Hepatocyte (in vitro differentiated cells): ENCODE results near the gene SELE. TPM values are rescaled to one million over a fixed set of nuclear protein-coding genes. Genes with fewer than 3 reads are reported as not detected.

Experiments used
- DNase-seq: peaks from one replicate; pipeline ENCODE4 v3.0.0-alpha.2; 2016; ENCODE audit warnings: low spot score
- H2AFZ ChIP-seq: fragments of 200-600 bp; sonication (generic); 2 replicates; pipeline ENCODE4 v1.6.0; 2016; ENCODE audit warnings: antibody characterized with exemption, mild to moderate bottlenecking
- H3K27ac ChIP-seq: fragments of 200-600 bp; sonication (generic); 2 replicates; pipeline ENCODE4 v1.5.1; 2016; ENCODE audit warnings: mild to moderate bottlenecking
- H3K27me3 ChIP-seq: fragments of 200-600 bp; sonication (generic); 2 replicates; pipeline ENCODE4 v1.6.1; 2016
- H3K36me3 ChIP-seq: fragments of 200-600 bp; sonication (generic); replicated peaks from 2 replicates; pipeline ENCODE4 v1.5.1; 2016; ENCODE audit warnings: low read depth; ENCODE audit not compliant: insufficient read depth
- H3K4me1 ChIP-seq: fragments of 200-600 bp; sonication (generic); 2 replicates; pipeline ENCODE4 v1.5.1; 2016; ENCODE audit warnings: mild to moderate bottlenecking, moderate library complexity; ENCODE audit not compliant: insufficient read depth
- H3K4me2 ChIP-seq: fragments of 200-600 bp; sonication (generic); 2 replicates; pipeline ENCODE4 v1.6.0; 2016
- H3K4me3 ChIP-seq: fragments of 200-600 bp; sonication (generic); 2 replicates; pipeline ENCODE4 v1.5.1; 2016; ENCODE audit warnings: mild to moderate bottlenecking
- H3K79me2 ChIP-seq: fragments of 200-600 bp; sonication (generic); 2 replicates; pipeline ENCODE4 v1.6.0; 2017; ENCODE audit warnings: mild to moderate bottlenecking
- H3K9me2 ChIP-seq: fragments of 200-600 bp; sonication (generic); replicated peaks from 2 replicates; pipeline ENCODE4 v1.6.0; 2017; ENCODE audit warnings: mild to moderate bottlenecking; ENCODE audit not compliant: insufficient read depth
- H3K9me3 ChIP-seq: fragments of 200-600 bp; sonication (generic); 2 replicates; pipeline ENCODE4 v1.5.1; 2016; ENCODE audit warnings: low read depth, mild to moderate bottlenecking
- H4K20me1 ChIP-seq: fragments of 200-600 bp; sonication (generic); 2 replicates; pipeline ENCODE4 v1.6.0; 2016; ENCODE audit warnings: mild to moderate bottlenecking; ENCODE audit not compliant: insufficient read depth, poor library complexity, severe bottlenecking
- EZH2 ChIP-seq: fragments of 200-600 bp; sonication (generic); IDR thresholded peaks from 2 replicates; pipeline ENCODE4 v1.6.1; 2016; ENCODE audit warnings: antibody characterized with exemption, mild to moderate bottlenecking, borderline replicate concordance
- EZH2phosphoT487 ChIP-seq: fragments of 200-600 bp; sonication (generic); IDR thresholded peaks from one replicate; pipeline ENCODE4 v1.6.1; 2018; ENCODE audit warnings: antibody characterized with exemption, mild to moderate bottlenecking, low read depth, moderate library complexity; ENCODE audit not compliant: unreplicated experiment, severe bottlenecking
- WGBS: methylation state at CpG from one replicate; pipeline ENCODE4 v1.1.6; 2016; ENCODE audit warnings: low lambda C conversion rate; ENCODE audit errors: missing lambda C conversion rate; 5-methylcytosine and 5-hydroxymethylcytosine counted together
- polyA plus RNA-seq: library from polyadenylated mRNA; unstranded; fragments of >200 nt; fragmentation: Nextera tagmentation; extraction: Ambion mirVana; gene quantifications from 2 replicates; pipeline ENCODE4 v1.2.1, GENCODE V29; 2016
- total RNA-seq: library from RNA; depleted of rRNA; stranded (reverse); fragments of >200 nt; gene quantifications from 2 replicates; pipeline ENCODE4 v1.2.3, GENCODE V29; 2014
- TF ChIP-seq, protein P1 (sequence below): fragments of 200-600 bp; sonication (generic); IDR thresholded peaks from 2 replicates; pipeline ENCODE4 v1.5.1; 2016; ENCODE audit warnings: antibody characterized with exemption, mild to moderate bottlenecking; ENCODE audit not compliant: poor library complexity

Gene SELE
- total and polyA plus RNA-seq, 2 experiments from 2014 or later = 0.03 TPM; not detected in 1

DNA sequence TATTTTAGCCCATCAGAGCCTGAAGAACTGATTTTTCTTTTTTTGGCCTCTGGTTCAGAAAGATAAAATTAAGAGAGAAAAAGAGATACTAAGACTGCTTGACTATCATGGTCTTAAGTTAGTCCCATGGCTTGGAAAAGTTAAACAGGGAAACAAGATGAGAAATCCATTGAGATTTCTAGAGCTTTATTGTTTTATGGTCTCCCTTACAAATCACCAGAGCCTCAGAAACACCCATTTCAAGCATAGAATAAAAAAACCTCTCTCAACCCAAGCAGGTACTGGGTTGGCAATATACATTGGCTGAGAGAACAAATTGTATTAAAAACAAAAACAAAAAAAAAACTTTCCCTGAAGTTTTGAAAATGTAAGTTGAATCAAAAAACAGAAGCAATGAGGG lies 3.9 kb downstream of the SELE start:
- TF ChIP-seq EZH2 = no peak
- TF ChIP-seq, protein P1, sequence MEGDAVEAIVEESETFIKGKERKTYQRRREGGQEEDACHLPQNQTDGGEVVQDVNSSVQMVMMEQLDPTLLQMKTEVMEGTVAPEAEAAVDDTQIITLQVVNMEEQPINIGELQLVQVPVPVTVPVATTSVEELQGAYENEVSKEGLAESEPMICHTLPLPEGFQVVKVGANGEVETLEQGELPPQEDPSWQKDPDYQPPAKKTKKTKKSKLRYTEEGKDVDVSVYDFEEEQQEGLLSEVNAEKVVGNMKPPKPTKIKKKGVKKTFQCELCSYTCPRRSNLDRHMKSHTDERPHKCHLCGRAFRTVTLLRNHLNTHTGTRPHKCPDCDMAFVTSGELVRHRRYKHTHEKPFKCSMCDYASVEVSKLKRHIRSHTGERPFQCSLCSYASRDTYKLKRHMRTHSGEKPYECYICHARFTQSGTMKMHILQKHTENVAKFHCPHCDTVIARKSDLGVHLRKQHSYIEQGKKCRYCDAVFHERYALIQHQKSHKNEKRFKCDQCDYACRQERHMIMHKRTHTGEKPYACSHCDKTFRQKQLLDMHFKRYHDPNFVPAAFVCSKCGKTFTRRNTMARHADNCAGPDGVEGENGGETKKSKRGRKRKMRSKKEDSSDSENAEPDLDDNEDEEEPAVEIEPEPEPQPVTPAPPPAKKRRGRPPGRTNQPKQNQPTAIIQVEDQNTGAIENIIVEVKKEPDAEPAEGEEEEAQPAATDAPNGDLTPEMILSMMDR = no peak
- TF ChIP-seq EZH2phosphoT487 = no peak
- H3K79me2 ChIP-seq = no peaks in the 10 kb centered on the region
- H3K4me3 ChIP-seq = no peak overlapping the region
- H3K27me3 ChIP-seq = no peaks in the 10 kb centered on the region
- H4K20me1 ChIP-seq = no peaks in the 10 kb centered on the region
- no peaks in the 10 kb centered on the region for H3K9me3 ChIP-seq
- H2AFZ ChIP-seq = no peak overlapping the region
- DNase-seq = no peak
- H3K4me1 ChIP-seq = no peaks in the 10 kb centered on the region
- H3K9me2 ChIP-seq = no peaks in the 10 kb centered on the region
- H3K27ac ChIP-seq = no peak overlapping the region
- H3K4me2 ChIP-seq = no peak overlapping the region
- H3K36me3 ChIP-seq = no peaks in the 10 kb centered on the region

DNA sequence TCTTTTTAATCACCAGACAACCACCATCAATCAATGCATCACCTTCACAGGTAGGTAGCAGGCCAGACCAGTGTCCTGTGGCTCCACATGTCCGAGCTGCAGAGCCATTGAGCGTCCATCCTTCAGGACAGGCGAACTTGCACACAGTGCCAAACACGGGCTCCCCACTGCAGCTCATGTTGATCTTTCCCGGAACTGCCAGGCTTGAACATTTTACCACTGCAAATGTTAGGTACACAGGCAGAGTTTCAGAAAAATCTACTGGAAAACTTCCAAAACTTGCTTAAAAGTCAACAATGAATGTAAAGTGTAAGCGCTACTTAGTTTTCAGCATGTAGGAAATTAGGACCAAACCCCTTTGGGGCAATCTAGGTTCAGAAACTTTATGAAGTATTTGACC lies 6.6 kb downstream of the SELE start:
- Histone ChIP-seq H2AFZ (no peak overlapping the region), H4K20me1 (no peaks in the 10 kb centered on the region), H3K79me2 (no peaks in the 10 kb centered on the region), H3K4me3 (no peak overlapping the region), H3K4me2 (no peak overlapping the region), H3K9me3 (no peaks in the 10 kb centered on the region), H3K36me3 (no peaks in the 10 kb centered on the region), H3K4me1 (peaks cover 13% of the 10 kb centered on the region), H3K9me2 (no peaks in the 10 kb centered on the region), H3K27me3 (no peaks in the 10 kb centered on the region), H3K27ac (no peak overlapping the region)
- no peak for DNase-seq
- TF ChIP-seq, protein P1 = no peak
- no peak for TF ChIP-seq EZH2phosphoT487
- TF ChIP-seq EZH2 = no peak
- WGBS = 79% methylated on average over 6 of the region's 6 CpGs

DNA sequence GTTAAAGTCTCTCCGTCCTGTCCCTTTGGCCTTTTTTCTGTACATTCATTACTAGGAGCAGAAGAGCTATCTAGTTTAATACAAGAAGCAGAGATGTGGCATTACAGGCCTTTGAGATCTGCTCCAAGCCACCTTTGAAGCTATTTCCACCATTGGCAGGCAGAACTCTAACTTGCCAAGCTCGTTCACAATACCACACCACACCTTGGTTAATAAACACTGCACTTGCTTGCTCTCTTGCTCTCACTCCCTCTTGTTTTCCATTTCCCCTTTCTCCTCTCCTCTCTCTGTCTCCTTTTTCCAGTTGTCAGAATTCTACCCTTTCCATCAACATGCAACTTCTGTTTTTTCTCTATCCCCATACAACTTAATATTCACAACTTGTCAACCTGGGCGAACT lies 7.0 kb downstream of the SELE start:
- H3K27ac ChIP-seq = no peak overlapping the region
- H3K4me2 ChIP-seq = no peak overlapping the region
- H3K36me3 ChIP-seq = no peaks in the 10 kb centered on the region
- H2AFZ ChIP-seq = no peak overlapping the region
- peaks cover 13% of the 10 kb centered on the region for H3K4me1 ChIP-seq
- H4K20me1 ChIP-seq = no peaks in the 10 kb centered on the region
- H3K9me2 ChIP-seq = no peaks in the 10 kb centered on the region
- DNase-seq = no peak
- no peaks in the 10 kb centered on the region for H3K79me2 ChIP-seq
- H3K9me3 ChIP-seq = no peaks in the 10 kb centered on the region
- TF ChIP-seq EZH2 (no peak), EZH2phosphoT487 (no peak)
- no peak overlapping the region for H3K4me3 ChIP-seq
- 86% methylated on average over 3 of the region's 3 CpGs for WGBS
- no peaks in the 10 kb centered on the region for H3K27me3 ChIP-seq

DNA sequence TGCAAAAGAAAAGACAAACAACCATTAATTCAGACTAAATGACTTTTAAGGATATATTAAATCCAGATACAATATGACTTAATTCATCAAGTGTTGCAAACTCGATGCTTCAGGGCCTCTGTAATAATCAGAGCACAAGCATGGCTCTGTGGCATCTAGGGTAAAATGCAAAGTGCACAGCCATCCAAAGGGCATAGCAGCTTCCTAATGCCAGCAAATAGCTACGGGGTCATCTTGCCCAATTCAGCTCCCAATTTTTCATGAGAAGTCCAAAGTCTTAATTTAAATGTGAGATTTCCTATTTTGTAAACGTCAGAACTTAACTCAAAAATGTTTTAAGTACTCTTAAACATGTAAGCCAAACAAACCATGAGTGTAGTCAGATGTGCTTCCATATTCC lies 7.9 kb downstream of the SELE start:
- Histone ChIP-seq H2AFZ (no peak overlapping the region), H3K4me3 (no peak overlapping the region), H3K27ac (no peak overlapping the region), H3K9me2 (no peaks in the 10 kb centered on the region), H4K20me1 (no peaks in the 10 kb centered on the region), H3K36me3 (no peaks in the 10 kb centered on the region), H3K79me2 (no peaks in the 10 kb centered on the region), H3K4me1 (peaks cover 13% of the 10 kb centered on the region), H3K9me3 (no peaks in the 10 kb centered on the region), H3K4me2 (no peak overlapping the region), H3K27me3 (no peaks in the 10 kb centered on the region)
- WGBS = 74% methylated on average over 3 of the region's 3 CpGs
- no peak for DNase-seq
- TF ChIP-seq, protein P1 = no peak
- no peak for TF ChIP-seq EZH2phosphoT487
- TF ChIP-seq EZH2 = no peak
